Activated CD4-positive, alpha-beta T cell treated with anti-CD3 and anti-CD28 coated beads, Interleukin-2, amount 50 U/mL, for 48 hours (primary cell): ENCODE results near the gene CFAP298.
"Not testable (repeated sequence)": the region's sequence is repeated elsewhere in the genome, so short reads cannot be mapped to it uniquely, and the experiment has no call there.

Experiments used
- DNase-seq, 2 experiments: peaks; one replicate each; pipeline ENCODE4 v3.0.0-alpha.2; 2020

The CFAP298 gene

DNA sequence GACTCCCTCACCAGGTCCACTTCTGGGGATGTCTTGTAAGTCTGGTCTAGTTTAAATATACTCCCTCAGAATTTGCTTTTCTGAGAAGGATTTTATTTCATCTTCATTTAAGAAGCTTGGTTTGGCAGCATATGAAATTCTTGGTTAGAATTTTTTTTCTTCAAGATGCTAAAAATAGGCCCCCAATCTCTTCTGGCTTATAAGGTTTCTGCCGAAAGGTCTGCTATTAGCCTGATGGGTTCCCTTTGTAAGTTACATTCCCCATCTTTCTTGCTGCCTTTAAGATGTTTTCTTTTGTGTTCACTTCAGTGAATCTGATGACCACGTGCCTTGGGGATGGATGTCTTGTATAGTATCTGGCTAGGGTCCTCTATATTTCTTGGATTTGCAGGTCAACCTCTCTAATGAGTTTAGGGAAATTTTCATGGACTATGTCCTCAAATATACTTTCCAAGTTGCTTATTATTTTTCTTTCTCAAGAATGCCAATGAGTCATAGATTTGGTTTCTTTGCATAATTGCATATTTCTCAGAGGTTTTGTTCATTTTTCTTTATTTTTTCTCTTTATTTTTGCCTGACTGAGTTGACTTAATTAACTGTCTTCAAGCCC is 46.2 kb downstream of the CFAP298 start:
- no peak for DNase-seq

DNA sequence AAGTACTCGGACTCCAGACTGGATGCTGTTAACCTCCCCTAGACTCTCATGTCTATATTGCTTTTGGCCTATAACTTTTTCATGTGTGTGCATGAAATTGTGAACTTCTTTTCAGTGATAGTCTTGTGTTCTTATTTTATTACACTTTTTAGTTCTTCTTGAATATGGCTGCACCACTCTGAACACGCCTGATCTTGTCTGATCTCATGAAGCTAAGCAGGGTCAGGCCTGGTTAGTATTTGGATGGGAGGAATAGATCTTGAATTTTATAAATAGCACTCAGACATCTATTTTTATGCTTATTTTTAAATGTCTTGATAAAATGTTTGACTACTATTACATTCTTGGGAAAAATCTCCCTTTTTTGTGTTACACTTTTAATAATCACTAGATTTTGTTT is 49.3 kb downstream of the CFAP298 start:
- no peak for DNase-seq

DNA sequence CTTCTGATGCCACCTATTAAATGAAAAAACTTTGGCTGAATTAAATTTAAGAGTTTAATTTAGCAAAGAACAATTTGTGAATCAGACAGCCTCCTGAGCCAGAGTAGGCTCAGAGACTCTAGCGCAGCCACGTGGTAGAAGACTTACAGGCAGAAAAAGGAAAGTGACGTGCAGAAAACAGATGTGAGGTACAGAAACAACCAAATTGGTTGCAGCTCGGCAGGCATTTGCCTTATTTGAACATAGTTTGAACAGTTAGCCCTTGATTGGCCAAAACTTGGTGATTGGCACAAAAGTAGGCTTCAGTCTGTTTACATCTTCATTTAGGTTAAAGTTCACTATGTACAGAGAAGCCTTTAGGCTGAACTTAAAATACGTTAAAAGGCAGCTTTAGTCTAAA is 49.8 kb downstream of the CFAP298 start:
- no peak for DNase-seq

DNA sequence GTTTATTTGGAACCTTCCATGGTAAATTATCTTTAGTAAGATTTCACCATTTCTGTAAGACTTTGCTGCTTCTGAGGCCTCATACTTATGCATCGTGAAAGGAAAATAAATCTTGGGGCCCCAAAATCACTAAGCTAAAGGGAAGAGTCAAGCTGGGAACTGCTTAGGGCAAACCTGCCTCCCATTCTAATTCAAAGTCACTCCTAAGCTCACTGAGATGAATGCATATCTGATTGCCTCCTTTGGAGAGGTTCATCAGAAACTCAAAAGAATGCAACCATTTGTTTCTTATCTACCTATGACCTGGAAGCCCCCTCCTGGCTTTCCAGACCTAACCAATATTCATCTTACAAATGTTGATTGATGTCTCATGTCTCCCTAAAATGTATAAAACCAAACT is 50.7 kb downstream of the CFAP298 start:
- DNase-seq: not testable (repeated sequence)

DNA sequence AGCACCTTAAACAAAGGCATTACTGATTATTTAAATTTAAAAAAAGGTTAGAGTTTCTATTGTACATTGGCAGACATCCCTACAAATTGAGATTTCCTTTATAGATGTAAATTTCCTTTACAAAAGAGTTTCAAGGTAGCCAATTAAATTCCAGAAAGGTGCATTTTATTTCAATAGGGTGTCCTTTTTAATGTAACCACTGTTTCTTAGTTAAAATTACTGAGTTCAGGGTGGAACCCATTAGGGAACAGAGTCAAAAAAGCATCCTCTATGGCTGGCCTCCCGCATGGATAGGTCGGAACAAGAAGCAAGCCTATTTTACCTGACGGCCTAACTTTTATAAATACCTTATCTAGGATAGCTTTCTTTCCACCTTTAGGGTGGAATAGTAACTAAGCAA is 51.3 kb downstream of the CFAP298 start:
- no peak for DNase-seq

DNA sequence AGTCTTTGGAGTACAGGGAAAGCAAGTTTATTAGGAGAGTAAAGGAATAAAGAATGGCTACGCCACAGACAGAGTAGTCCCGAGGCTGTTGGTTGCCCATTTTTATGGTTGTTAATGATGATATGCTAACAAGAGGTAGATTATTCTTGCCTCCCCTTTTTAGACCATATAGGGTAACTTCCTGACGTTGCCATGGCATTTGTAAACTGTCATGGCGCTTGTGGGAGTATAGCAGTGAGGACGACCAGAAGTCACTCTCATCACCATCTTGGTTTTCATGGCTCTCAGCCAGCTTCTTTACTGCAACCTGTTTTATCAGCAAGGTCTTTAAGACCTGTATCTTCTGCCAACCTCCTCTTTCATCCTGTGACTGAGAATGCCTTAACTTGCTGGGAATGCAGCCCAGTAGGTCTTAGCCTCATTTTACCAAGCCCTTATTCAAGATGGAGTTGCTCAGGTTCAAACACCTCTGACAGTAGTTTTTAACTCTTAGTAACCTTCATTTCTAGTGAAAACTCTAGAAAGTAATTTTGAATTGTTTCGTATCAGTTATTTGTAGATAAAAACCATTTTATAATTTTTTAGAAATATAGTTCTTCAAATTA is 53.1 kb downstream of the CFAP298 start:
- no peak for DNase-seq

DNA sequence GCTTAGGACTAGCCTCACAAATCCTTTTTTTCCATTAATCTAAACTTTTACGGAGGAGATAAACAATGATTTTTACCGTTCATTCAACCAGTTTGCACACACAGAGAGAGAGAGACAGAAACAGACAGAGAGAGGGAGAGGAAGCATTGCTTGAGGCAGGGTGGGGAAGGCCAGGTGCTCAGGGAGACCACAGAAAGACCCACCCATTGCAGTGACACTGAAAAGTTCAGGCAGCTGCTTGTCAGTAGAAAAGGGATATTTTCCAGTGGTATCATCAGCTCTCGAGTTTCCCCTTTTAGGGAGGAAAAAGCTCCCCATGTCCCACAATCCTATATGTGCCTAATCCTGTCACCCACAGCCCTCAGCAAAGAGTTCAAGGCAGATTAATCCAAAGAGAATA is 54.1 kb downstream of the CFAP298 start:
- DNase-seq: no peak

DNA sequence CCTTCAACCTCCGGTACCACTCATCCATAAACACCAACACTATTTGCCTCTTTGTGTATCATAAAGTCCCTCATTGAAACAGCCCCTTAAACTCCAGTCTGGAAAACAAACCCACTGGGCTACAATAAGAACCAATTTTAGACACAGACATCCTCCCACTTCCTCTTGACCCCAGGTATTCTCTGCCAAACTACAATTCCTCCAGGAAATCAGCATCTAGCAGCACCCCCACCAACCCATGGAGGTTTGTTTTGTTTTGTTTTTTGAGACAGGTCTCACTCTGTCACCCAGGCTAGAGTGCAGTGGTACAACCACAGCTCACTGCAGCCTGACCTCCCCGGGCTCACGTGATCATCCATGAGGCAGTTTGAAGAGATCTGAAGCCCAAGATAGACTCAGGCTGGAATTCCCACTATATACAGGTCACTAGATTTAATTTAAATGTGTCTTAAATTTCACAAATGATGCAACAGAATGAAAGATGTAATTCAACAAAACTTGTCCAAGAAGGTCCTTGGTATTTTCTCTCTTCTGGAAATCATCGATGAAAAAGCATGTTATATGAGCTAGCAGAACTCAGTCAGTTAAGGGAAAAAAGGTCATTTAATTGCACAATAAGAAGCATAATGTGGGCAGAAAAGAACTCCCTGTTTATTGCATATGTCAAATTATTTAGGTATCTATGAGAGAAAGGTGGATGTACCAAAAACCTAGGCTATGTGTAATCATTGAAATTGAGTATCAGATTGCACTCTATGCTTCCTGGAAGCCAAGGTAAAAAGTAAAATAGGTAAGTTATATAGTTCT is 57.1 kb downstream of the CFAP298 start:
- DNase-seq: no peak

DNA sequence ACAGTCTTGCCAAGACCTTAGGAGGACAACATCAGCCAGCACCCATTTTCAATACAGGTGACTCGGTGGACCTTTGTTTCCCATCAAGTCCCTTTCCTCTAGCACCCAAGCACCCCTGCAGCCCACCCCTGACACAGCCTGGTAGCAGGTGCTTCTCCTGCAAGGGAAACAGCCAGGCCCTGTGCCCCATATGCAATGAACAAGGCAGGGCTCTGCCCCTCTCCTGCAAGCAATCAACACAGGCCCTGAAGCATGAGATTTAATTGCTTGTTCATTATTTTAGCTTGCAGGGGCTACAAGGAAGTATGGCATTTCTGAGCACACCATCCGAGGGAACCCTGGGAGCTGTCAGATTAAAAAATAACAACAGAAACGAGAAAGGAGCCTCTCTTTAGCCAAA is 62.3 kb downstream of the CFAP298 start:
- no peak for DNase-seq

DNA sequence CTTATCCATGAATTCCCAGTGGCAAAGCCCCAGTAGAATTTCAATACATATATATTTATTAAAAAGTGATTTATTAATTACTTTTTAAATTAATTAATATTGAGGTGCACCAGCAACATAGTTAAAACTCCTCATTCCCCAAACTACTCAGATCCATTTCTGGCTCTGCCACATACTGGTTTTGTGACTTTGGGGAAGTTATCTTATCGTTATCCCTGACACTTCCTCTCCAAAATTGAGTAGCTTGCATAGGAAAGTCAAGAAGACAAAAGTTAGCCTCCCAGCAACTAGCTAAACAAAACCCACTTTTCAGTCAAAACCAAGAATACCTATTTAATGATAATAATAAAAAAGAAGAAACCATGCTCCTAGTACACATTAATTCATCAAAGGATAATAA is 62.7 kb downstream of the CFAP298 start:
- DNase-seq: no peak
